22Rv1 (cell line): ENCODE measurements around the gene TIMP2.

Source experiments
- CTCF ChIP-seq: fragments of 450-650 bp; IDR thresholded peaks from 2 replicates; pipeline ENCODE4 v1.5.1; 2017; ENCODE audit warnings: mild to moderate bottlenecking
- ZFX ChIP-seq: fragments of 450-650 bp; IDR thresholded peaks from 2 replicates; pipeline ENCODE4 v1.6.1; 2017; ENCODE audit warnings: antibody characterized with exemption, borderline replicate concordance

- TF ChIP-seq CTCF (no peak), ZFX (no peak)
Observed at GRCh38 chr17:78849026-78849425, 76.2 kb downstream of the TIMP2 start.
